Activated naive CD8-positive, alpha-beta T cell treated with anti-CD3 and anti-CD28 coated beads for 36 hours (primary cell): ENCODE data around the gene MKRN2. TPM values are rescaled to one million over a fixed set of nuclear protein-coding genes. Genes with fewer than 3 reads are reported as not detected.

ENCODE experiments used
- DNase-seq: peaks from one replicate; pipeline ENCODE4 v3.0.0; 2021
- H3K27ac Mint-ChIP-seq: one replicate; pipeline ENCODE4 v1.8.0; 2022; ENCODE audit warnings: mild to moderate bottlenecking, moderate library complexity, mixed read lengths
- H3K27me3 Mint-ChIP-seq: one replicate; pipeline ENCODE4 v1.8.0; 2022; ENCODE audit warnings: mild to moderate bottlenecking, mixed read lengths
- H3K36me3 Mint-ChIP-seq: one replicate; pipeline ENCODE4 v1.8.0; 2021; ENCODE audit warnings: mild to moderate bottlenecking, mixed read lengths
- H3K4me1 Mint-ChIP-seq: one replicate; pipeline ENCODE4 v1.8.0; 2021; ENCODE audit warnings: mixed read lengths
- H3K4me3 Mint-ChIP-seq: one replicate; pipeline ENCODE4 v1.8.0; 2022; ENCODE audit warnings: mild to moderate bottlenecking, moderate library complexity, mixed read lengths
- H3K9me3 Mint-ChIP-seq: one replicate; pipeline ENCODE4 v1.8.0; 2022; ENCODE audit warnings: mixed read lengths
- total RNA-seq, 2 experiments: library from RNA; stranded (reverse); gene quantifications; one replicate each; pipeline ENCODE4 v1.2.3, GENCODE V29; 2021

MKRN2 gene
- total RNA-seq, 2 experiments from 2014 or later: 27.8 to 29.2 TPM

- H3K36me3 Mint-ChIP-seq: peaks cover 28% of the 10 kb centered on the region
- H3K4me3 Mint-ChIP-seq: no peak overlapping the region
- H3K9me3 Mint-ChIP-seq: no peaks in the 10 kb centered on the region
- no peak overlapping the region for H3K27ac Mint-ChIP-seq
- H3K4me1 Mint-ChIP-seq: peaks cover 1% of the 10 kb centered on the region
- no peaks in the 10 kb centered on the region for H3K27me3 Mint-ChIP-seq
- DNase-seq: no peak
These were observed 34.6 kb downstream of the MKRN2 start for GRCh38 chr3:12591456-12591855.

GRCh38 chr3:12591997-12592715 lies 35.3 kb downstream of the MKRN2 start:
- no peak overlapping the region for H3K4me3 Mint-ChIP-seq
- peaks cover 1% of the 10 kb centered on the region for H3K4me1 Mint-ChIP-seq
- peak overlapping the region; percentile 58 for H3K27ac Mint-ChIP-seq
- no peaks in the 10 kb centered on the region for H3K9me3 Mint-ChIP-seq
- no peak for DNase-seq
- no peaks in the 10 kb centered on the region for H3K27me3 Mint-ChIP-seq
- H3K36me3 Mint-ChIP-seq: peaks cover 28% of the 10 kb centered on the region

GRCh38 chr3:12593473-12593872 lies 36.6 kb downstream of the MKRN2 start:
- no peak for DNase-seq
- Mint-ChIP-seq H3K36me3 (peaks cover 28% of the 10 kb centered on the region), H3K27ac (no peak overlapping the region)

GRCh38 chr3:12598890-12599289 lies 42.0 kb downstream of the MKRN2 start:
- Mint-ChIP-seq H3K4me1 (peaks cover 11% of the 10 kb centered on the region), H3K4me3 (no peak overlapping the region), H3K9me3 (no peaks in the 10 kb centered on the region), H3K36me3 (peaks cover 4% of the 10 kb centered on the region), H3K27me3 (no peaks in the 10 kb centered on the region), H3K27ac (peak overlapping the region; percentile 39)
- no peak for DNase-seq

More at GRCh38 chr3:12593473-12593872, 36.6 kb downstream of the MKRN2 start:
- Mint-ChIP-seq H3K27me3 (no peaks in the 10 kb centered on the region), H3K4me1 (peaks cover 1% of the 10 kb centered on the region), H3K4me3 (no peak overlapping the region), H3K9me3 (no peaks in the 10 kb centered on the region)

GRCh38 chr3:12601072-12601471 lies 44.2 kb downstream of the MKRN2 start:
- H3K4me3 Mint-ChIP-seq: no peak overlapping the region
- H3K27ac Mint-ChIP-seq: no peak overlapping the region
- peaks cover 6% of the 10 kb centered on the region for H3K36me3 Mint-ChIP-seq
- no peaks in the 10 kb centered on the region for H3K9me3 Mint-ChIP-seq
- H3K27me3 Mint-ChIP-seq: no peaks in the 10 kb centered on the region
- no peak for DNase-seq
- peaks cover 11% of the 10 kb centered on the region for H3K4me1 Mint-ChIP-seq

- Mint-ChIP-seq H3K4me1 (peaks cover 23% of the 10 kb centered on the region), H3K36me3 (peaks cover 25% of the 10 kb centered on the region), H3K4me3 (no peak overlapping the region), H3K27me3 (no peaks in the 10 kb centered on the region), H3K9me3 (peaks cover 3% of the 10 kb centered on the region), H3K27ac (no peak overlapping the region)
- DNase-seq: no peak
These were observed 47.1 kb downstream of the MKRN2 start for GRCh38 chr3:12603969-12604368.

GRCh38 chr3:12608376-12608775 lies 51.5 kb downstream of the MKRN2 start:
- Mint-ChIP-seq H3K4me3 (no peak overlapping the region), H3K9me3 (peaks cover 3% of the 10 kb centered on the region), H3K4me1 (peaks cover 20% of the 10 kb centered on the region), H3K27me3 (no peaks in the 10 kb centered on the region), H3K27ac (no peak overlapping the region), H3K36me3 (peaks cover 28% of the 10 kb centered on the region)
- no peak for DNase-seq

- Mint-ChIP-seq H3K4me3 (no peak overlapping the region), H3K4me1 (peaks cover 39% of the 10 kb centered on the region), H3K27ac (no peak overlapping the region)
These were observed 54.2 kb downstream of the MKRN2 start for GRCh38 chr3:12611117-12611516.

GRCh38 chr3:12612514-12613226 lies 55.8 kb downstream of the MKRN2 start:
- Mint-ChIP-seq H3K27ac (peak overlapping the region; percentile 25), H3K4me1 (peaks cover 34% of the 10 kb centered on the region)

More at GRCh38 chr3:12611117-12611516, 54.2 kb downstream of the MKRN2 start:
- Mint-ChIP-seq H3K36me3 (peaks cover 31% of the 10 kb centered on the region), H3K9me3 (peaks cover 3% of the 10 kb centered on the region), H3K27me3 (no peaks in the 10 kb centered on the region)
- DNase-seq: no peak

GRCh38 chr3:12613250-12613649 lies 56.4 kb downstream of the MKRN2 start:
- Mint-ChIP-seq H3K27ac (peak overlapping the region; percentile 25), H3K4me1 (peaks cover 34% of the 10 kb centered on the region)

More at GRCh38 chr3:12612514-12613226, 55.8 kb downstream of the MKRN2 start:
- peaks cover 22% of the 10 kb centered on the region for H3K36me3 Mint-ChIP-seq
- H3K4me3 Mint-ChIP-seq: no peak overlapping the region
- no peaks in the 10 kb centered on the region for H3K27me3 Mint-ChIP-seq
- no peak for DNase-seq
- H3K9me3 Mint-ChIP-seq: no peaks in the 10 kb centered on the region

GRCh38 chr3:12615266-12615665 lies 58.4 kb downstream of the MKRN2 start:
- DNase-seq: no peak
- no peaks in the 10 kb centered on the region for H3K27me3 Mint-ChIP-seq
- peaks cover 10% of the 10 kb centered on the region for H3K36me3 Mint-ChIP-seq
- no peaks in the 10 kb centered on the region for H3K9me3 Mint-ChIP-seq
- H3K4me3 Mint-ChIP-seq: no peak overlapping the region
- no peak overlapping the region for H3K27ac Mint-ChIP-seq
- peaks cover 27% of the 10 kb centered on the region for H3K4me1 Mint-ChIP-seq

More at GRCh38 chr3:12613250-12613649, 56.4 kb downstream of the MKRN2 start:
- no peaks in the 10 kb centered on the region for H3K27me3 Mint-ChIP-seq
- H3K36me3 Mint-ChIP-seq: peaks cover 19% of the 10 kb centered on the region
- no peak overlapping the region for H3K4me3 Mint-ChIP-seq
- no peaks in the 10 kb centered on the region for H3K9me3 Mint-ChIP-seq
- no peak for DNase-seq

GRCh38 chr3:12618426-12618825 lies 61.5 kb downstream of the MKRN2 start:
- no peaks in the 10 kb centered on the region for H3K9me3 Mint-ChIP-seq
- DNase-seq: no peak
- peaks cover 4% of the 10 kb centered on the region for H3K36me3 Mint-ChIP-seq
- H3K4me1 Mint-ChIP-seq: peaks cover 39% of the 10 kb centered on the region
- H3K27me3 Mint-ChIP-seq: no peaks in the 10 kb centered on the region
- no peak overlapping the region for H3K27ac Mint-ChIP-seq
- H3K4me3 Mint-ChIP-seq: no peak overlapping the region

- H3K27ac Mint-ChIP-seq: no peak overlapping the region
- H3K4me1 Mint-ChIP-seq: peaks cover 36% of the 10 kb centered on the region
- no peak overlapping the region for H3K4me3 Mint-ChIP-seq
- H3K36me3 Mint-ChIP-seq: no peaks in the 10 kb centered on the region
- DNase-seq: no peak
- H3K27me3 Mint-ChIP-seq: no peaks in the 10 kb centered on the region
- H3K9me3 Mint-ChIP-seq: no peaks in the 10 kb centered on the region
These were observed 63.4 kb downstream of the MKRN2 start for GRCh38 chr3:12620305-12620704.

GRCh38 chr3:12620729-12621128 lies 63.8 kb downstream of the MKRN2 start:
- Mint-ChIP-seq H3K4me3 (no peak overlapping the region), H3K27me3 (no peaks in the 10 kb centered on the region), H3K4me1 (peaks cover 38% of the 10 kb centered on the region), H3K36me3 (peaks cover 2% of the 10 kb centered on the region), H3K27ac (no peak overlapping the region), H3K9me3 (no peaks in the 10 kb centered on the region)
- no peak for DNase-seq

GRCh38 chr3:12622335-12622734 lies 65.4 kb downstream of the MKRN2 start:
- H3K36me3 Mint-ChIP-seq: peaks cover 2% of the 10 kb centered on the region
- no peak overlapping the region for H3K4me3 Mint-ChIP-seq
- no peaks in the 10 kb centered on the region for H3K27me3 Mint-ChIP-seq
- no peak overlapping the region for H3K27ac Mint-ChIP-seq
- peaks cover 43% of the 10 kb centered on the region for H3K4me1 Mint-ChIP-seq
- no peak for DNase-seq
- H3K9me3 Mint-ChIP-seq: no peaks in the 10 kb centered on the region
